Measurements from ENCODE around the gene E2F1.
"Not testable (repeated sequence)": the region's sequence is repeated elsewhere in the genome, so short reads cannot be mapped to it uniquely, and the experiment has no call there.

E2F1 gene

GRCh38 chr20:33646191-33646590 is 40.0 kb downstream of the E2F1 start:
- in situ Hi-C loops (cut with MboI; ENCODE audit: low sequenced_read_pairs) = no loop called here

GRCh38 chr20:33645396-33645795 is 40.8 kb downstream of the E2F1 start:
- in situ Hi-C loops (cut with MboI; ENCODE audit: low sequenced_read_pairs) = no loop called here

- in situ Hi-C loops (cut with MboI; ENCODE audit: low sequenced_read_pairs) = no loop called here
These were observed 41.2 kb downstream of the E2F1 start for GRCh38 chr20:33645072-33645358.

- in situ Hi-C loops (cut with MboI; ENCODE audit: low sequenced_read_pairs) = no loop called here
These were observed 41.7 kb downstream of the E2F1 start for GRCh38 chr20:33644313-33645071.

- in situ Hi-C loops (cut with MboI; ENCODE audit: low sequenced_read_pairs) = no loop called here
These were observed 45.9 kb downstream of the E2F1 start for GRCh38 chr20:33640287-33640686.

- in situ Hi-C loops (cut with MboI; ENCODE audit: low sequenced_read_pairs) = no loop called here
These were observed 49.4 kb downstream of the E2F1 start for GRCh38 chr20:33636776-33637175.

- in situ Hi-C loops (cut with MboI; ENCODE audit: low sequenced_read_pairs) = no loop called here
These were observed 50.8 kb downstream of the E2F1 start for GRCh38 chr20:33635341-33635740.

GRCh38 chr20:33631910-33632309 is 54.3 kb downstream of the E2F1 start:
- in situ Hi-C loops (cut with MboI; ENCODE audit: low sequenced_read_pairs) = not testable (repeated sequence)

GRCh38 chr20:33630507-33630906 is 55.7 kb downstream of the E2F1 start:
- in situ Hi-C loops (cut with MboI; ENCODE audit: low sequenced_read_pairs) = no loop called here

GRCh38 chr20:33629979-33630378 is 56.2 kb downstream of the E2F1 start:
- in situ Hi-C loops (cut with MboI; ENCODE audit: low sequenced_read_pairs) = no loop called here

- in situ Hi-C loops (cut with MboI; ENCODE audit: low sequenced_read_pairs) = no loop called here
These were observed 56.7 kb downstream of the E2F1 start for GRCh38 chr20:33629533-33629932.

- in situ Hi-C loops (cut with MboI; ENCODE audit: low sequenced_read_pairs) = no loop called here
These were observed 58.5 kb downstream of the E2F1 start for GRCh38 chr20:33627577-33628216.

- in situ Hi-C loops (cut with MboI; ENCODE audit: low sequenced_read_pairs) = no loop called here
These were observed 60.0 kb downstream of the E2F1 start for GRCh38 chr20:33626190-33626589.

Data from hTERT RPE-1 (cell line).